T-helper 17 cell (primary cell): Measurements from ENCODE around the gene NLRC5. TPM values are rescaled to one million over a fixed set of nuclear protein-coding genes. Genes with fewer than 3 reads are reported as not detected.

Source experiments
- ATAC-seq: fragments of 150-1000 bp; cut with Tn5 transposase; 2 replicates; pipeline ENCODE4 v1.10.0; 2021; ENCODE audit warnings: mild to moderate bottlenecking, moderate library complexity
- DNase-seq, 3 donors: peaks; one replicate each; pipeline versions ENCODE4 v3.0.0 to v3.0.0-alpha.2; 2020 to 2021
- H3K9me3 ChIP-seq: one replicate; pipeline ENCODE4 v1.7.0; 2013; ENCODE audit warnings: low read length, mild to moderate bottlenecking; ENCODE audit not compliant: control insufficient read depth, poor library complexity, severe bottlenecking
- H3K27ac Mint-ChIP-seq: one replicate; pipeline ENCODE4 v1.8.0; 2022; ENCODE audit warnings: mild to moderate bottlenecking, moderate library complexity, mixed read lengths
- H3K27me3 Mint-ChIP-seq: one replicate; pipeline ENCODE4 v1.8.0; 2022; ENCODE audit warnings: mixed read lengths
- H3K36me3 Mint-ChIP-seq: one replicate; pipeline ENCODE4 v1.8.0; 2022; ENCODE audit warnings: low read depth, mixed read lengths
- H3K4me1 Mint-ChIP-seq: one replicate; pipeline ENCODE4 v1.8.0; 2022; ENCODE audit warnings: mild to moderate bottlenecking, mixed read lengths
- H3K4me3 Mint-ChIP-seq: one replicate; pipeline ENCODE4 v1.8.0; 2022; ENCODE audit warnings: mild to moderate bottlenecking, moderate library complexity, mixed read lengths
- total RNA-seq, 4 donors: library from RNA in 2 of 4; stranded (reverse) in 2 of 4; gene quantifications; one replicate each; pipeline ENCODE4 v1.2.3 and lab custom pipeline; 2022 to 2026

The NLRC5 gene
- total RNA-seq, 2 donors from 2014 or later: 381 to 578 TPM

GRCh38 chr16:56994311-56994710 is 5.0 kb downstream of the NLRC5 start:
- peak overlapping the region; percentile 92 for H3K4me3 Mint-ChIP-seq
- H3K4me1 Mint-ChIP-seq: peaks cover 62% of the 10 kb centered on the region
- ATAC-seq: peak; percentile 15
- H3K9me3 ChIP-seq: no peaks in the 10 kb centered on the region
- peak overlapping the region; percentile 98 for H3K27ac Mint-ChIP-seq
- no peaks in the 10 kb centered on the region for H3K27me3 Mint-ChIP-seq
- H3K36me3 Mint-ChIP-seq: peaks cover 10% of the 10 kb centered on the region
- DNase-seq: no peak

- DNase-seq (no peak), ATAC-seq (no peak)
- no peaks in the 10 kb centered on the region for H3K27me3 Mint-ChIP-seq
- peaks cover 10% of the 10 kb centered on the region for H3K36me3 Mint-ChIP-seq
- H3K27ac Mint-ChIP-seq: peak overlapping the region; percentile 98
- no peaks in the 10 kb centered on the region for H3K9me3 ChIP-seq
- H3K4me1 Mint-ChIP-seq: peaks cover 70% of the 10 kb centered on the region
- peak overlapping the region; percentile 92 for H3K4me3 Mint-ChIP-seq
These were observed 5.9 kb downstream of the NLRC5 start for GRCh38 chr16:56995136-56995805.

- Mint-ChIP-seq H3K36me3 (peaks cover 7% of the 10 kb centered on the region), H3K4me3 (peak overlapping the region; percentile 36), H3K27ac (peak overlapping the region; percentile 98), H3K4me1 (peaks cover 70% of the 10 kb centered on the region), H3K27me3 (no peaks in the 10 kb centered on the region)
- no peak for DNase-seq
- ATAC-seq: no peak
- no peaks in the 10 kb centered on the region for H3K9me3 ChIP-seq
These were observed 7.9 kb downstream of the NLRC5 start for GRCh38 chr16:56997264-56997663.

- peak overlapping the region; percentile 98 for H3K27ac Mint-ChIP-seq
- H3K9me3 ChIP-seq: no peaks in the 10 kb centered on the region
- ATAC-seq (no peak), DNase-seq (no peak)
- H3K27me3 Mint-ChIP-seq: no peaks in the 10 kb centered on the region
- H3K36me3 Mint-ChIP-seq: peaks cover 7% of the 10 kb centered on the region
- H3K4me1 Mint-ChIP-seq: peaks cover 68% of the 10 kb centered on the region
- peak overlapping the region; percentile 36 for H3K4me3 Mint-ChIP-seq
These were observed 8.6 kb downstream of the NLRC5 start for GRCh38 chr16:56997931-56998330.

GRCh38 chr16:56998352-56998751 is 9.0 kb downstream of the NLRC5 start:
- no peaks in the 10 kb centered on the region for H3K9me3 ChIP-seq
- no peak for ATAC-seq
- Mint-ChIP-seq H3K4me1 (peaks cover 65% of the 10 kb centered on the region), H3K36me3 (peaks cover 4% of the 10 kb centered on the region), H3K27ac (peak overlapping the region; percentile 98), H3K27me3 (no peaks in the 10 kb centered on the region), H3K4me3 (peak overlapping the region; percentile 88)
- no peak for DNase-seq

- peak overlapping the region; percentile 88 for H3K4me3 Mint-ChIP-seq
- DNase-seq (no peak), ATAC-seq (no peak)
- peaks cover 8% of the 10 kb centered on the region for H3K36me3 Mint-ChIP-seq
- H3K9me3 ChIP-seq: no peaks in the 10 kb centered on the region
- peaks cover 65% of the 10 kb centered on the region for H3K4me1 Mint-ChIP-seq
- H3K27me3 Mint-ChIP-seq: no peaks in the 10 kb centered on the region
- H3K27ac Mint-ChIP-seq: peak overlapping the region; percentile 98
These were observed 9.5 kb downstream of the NLRC5 start for GRCh38 chr16:56998861-56999260.

GRCh38 chr16:56999409-57000270 is 10.3 kb downstream of the NLRC5 start:
- peak; percentile 88 for ATAC-seq

GRCh38 chr16:57000271-57001025 is 11.1 kb downstream of the NLRC5 start:
- peak overlapping the region; percentile 88 for H3K4me3 Mint-ChIP-seq
- H3K36me3 Mint-ChIP-seq: peaks cover 5% of the 10 kb centered on the region

More at GRCh38 chr16:56999409-57000270, 10.3 kb downstream of the NLRC5 start:
- Mint-ChIP-seq H3K27me3 (no peaks in the 10 kb centered on the region), H3K4me3 (peak overlapping the region; percentile 88), H3K27ac (peak overlapping the region; percentile 98), H3K4me1 (peaks cover 65% of the 10 kb centered on the region), H3K36me3 (peaks cover 5% of the 10 kb centered on the region)
- peak; percentile 43 to 56 (median 50) for DNase-seq
- H3K9me3 ChIP-seq: no peaks in the 10 kb centered on the region

GRCh38 chr16:57001026-57001679 is 11.8 kb downstream of the NLRC5 start:
- peaks cover 5% of the 10 kb centered on the region for H3K36me3 Mint-ChIP-seq

More at GRCh38 chr16:57000271-57001025, 11.1 kb downstream of the NLRC5 start:
- DNase-seq: no peak
- Mint-ChIP-seq H3K4me1 (peaks cover 68% of the 10 kb centered on the region), H3K27ac (peak overlapping the region; percentile 98), H3K27me3 (no peaks in the 10 kb centered on the region)
- ATAC-seq: peak; percentile 9
- H3K9me3 ChIP-seq: no peaks in the 10 kb centered on the region

GRCh38 chr16:57003439-57004386 is 14.4 kb downstream of the NLRC5 start:
- Mint-ChIP-seq H3K27ac (peak overlapping the region; percentile 98), H3K4me3 (peak overlapping the region; percentile 84), H3K36me3 (peaks cover 5% of the 10 kb centered on the region), H3K27me3 (no peaks in the 10 kb centered on the region), H3K4me1 (peaks cover 51% of the 10 kb centered on the region)
- no peaks in the 10 kb centered on the region for H3K9me3 ChIP-seq
- ATAC-seq: no peak
- no peak for DNase-seq

More at GRCh38 chr16:57001026-57001679, 11.8 kb downstream of the NLRC5 start:
- Mint-ChIP-seq H3K4me3 (peak overlapping the region; percentile 88), H3K27ac (peak overlapping the region; percentile 98), H3K4me1 (peaks cover 64% of the 10 kb centered on the region), H3K27me3 (no peaks in the 10 kb centered on the region)
- H3K9me3 ChIP-seq: no peaks in the 10 kb centered on the region
- no peak for DNase-seq
- no peak for ATAC-seq

- ATAC-seq: no peak
These were observed 15.3 kb downstream of the NLRC5 start for GRCh38 chr16:57004387-57005250.

More at GRCh38 chr16:57004387-57005250, 15.3 kb downstream of the NLRC5 start:
- DNase-seq: no peak
- Mint-ChIP-seq H3K4me3 (peak overlapping the region; percentile 84), H3K36me3 (peaks cover 5% of the 10 kb centered on the region), H3K27ac (peak overlapping the region; percentile 98), H3K27me3 (no peaks in the 10 kb centered on the region), H3K4me1 (peaks cover 48% of the 10 kb centered on the region)
- no peaks in the 10 kb centered on the region for H3K9me3 ChIP-seq
